Muscle layer of colon (tissue), 2 donors: ENCODE data around the gene CDC5L.

Source experiments
- H3K27ac ChIP-seq: one replicate; pipeline ENCODE4 v1.7.0; 2013; ENCODE audit warnings: low read depth, mild to moderate bottlenecking, low read length, moderate library complexity
- H3K27me3 ChIP-seq, 2 donors: one replicate each; pipeline ENCODE4 v1.7.0; 2013; ENCODE audit warnings: low read length in 2 of 2, mild to moderate bottlenecking in 2 of 2; ENCODE audit not compliant: insufficient read depth in 2 of 2, control insufficient read depth in 1 of 2
- H3K36me3 ChIP-seq: one replicate; pipeline ENCODE4 v1.7.0; 2013; ENCODE audit warnings: mild to moderate bottlenecking, low read length; ENCODE audit not compliant: insufficient read depth
- H3K4me1 ChIP-seq: one replicate; pipeline ENCODE4 v1.7.0; 2013; ENCODE audit warnings: mild to moderate bottlenecking, low read length; ENCODE audit not compliant: insufficient read depth
- H3K4me3 ChIP-seq, 2 donors: one replicate each; pipeline ENCODE4 v1.7.0; 2013; ENCODE audit warnings: low read length in 2 of 2, low read depth in 1 of 2, mild to moderate bottlenecking in 1 of 2, moderate library complexity in 1 of 2
- H3K9ac ChIP-seq: one replicate; pipeline ENCODE4 v1.7.0; 2013; ENCODE audit warnings: low read length
- H3K9me3 ChIP-seq: one replicate; pipeline ENCODE4 v1.7.0; 2013; ENCODE audit warnings: mild to moderate bottlenecking, low read length
- donor health status: abdominal sarcoma.
- donor health status: Adenocarcinoma of cecum.

Gene CDC5L

DNA sequence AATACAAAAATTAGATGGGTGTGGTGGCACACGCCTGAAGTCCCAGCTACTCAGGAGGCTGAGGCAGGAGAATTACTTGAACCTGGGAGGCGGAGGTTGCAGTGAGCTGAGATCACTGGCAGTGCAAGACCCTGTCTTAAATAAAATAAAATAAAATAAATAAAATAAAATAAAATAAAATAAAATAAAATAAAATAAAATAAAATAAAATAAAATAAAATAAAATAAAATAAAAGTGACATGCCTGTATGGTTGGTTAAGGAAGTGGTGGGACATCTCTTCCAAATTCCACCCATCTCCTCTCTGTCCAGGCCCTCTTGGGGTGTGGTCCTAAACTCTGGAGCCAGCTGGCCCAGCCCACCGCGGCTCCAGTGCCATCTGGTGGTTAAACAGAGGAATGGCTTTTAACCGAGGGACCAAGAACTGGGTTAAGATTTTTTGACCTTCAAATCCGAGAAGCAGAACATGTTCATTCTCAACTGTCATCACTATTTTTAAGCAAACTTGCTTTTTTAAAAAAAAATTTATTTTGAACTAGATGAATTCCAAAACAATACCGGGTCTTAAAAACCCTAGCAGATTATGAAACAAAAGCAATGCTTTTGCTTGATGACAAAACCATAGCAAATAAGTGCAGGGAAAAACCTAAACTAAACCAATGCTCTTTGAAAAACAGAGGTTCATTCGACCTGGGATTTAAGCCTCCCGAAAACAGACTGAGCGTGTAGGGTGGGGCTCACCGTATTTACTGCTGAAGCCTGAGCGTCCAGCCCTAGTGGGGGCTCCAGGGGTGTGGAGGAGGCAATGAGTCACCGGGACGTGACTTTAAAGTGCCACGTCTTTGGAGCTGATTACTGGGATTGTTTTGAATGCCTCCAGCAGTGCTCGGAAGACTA lies 68.8 kb downstream of the CDC5L start:
- Histone ChIP-seq H3K4me3 (no peak overlapping the region), H3K9me3 (no peaks in the 10 kb centered on the region), H3K36me3 (no peaks in the 10 kb centered on the region), H3K27ac (no peak overlapping the region), H3K4me1 (peaks cover 21% of the 10 kb centered on the region), H3K27me3 (no peaks in the 10 kb centered on the region), H3K9ac (no peak overlapping the region)

DNA sequence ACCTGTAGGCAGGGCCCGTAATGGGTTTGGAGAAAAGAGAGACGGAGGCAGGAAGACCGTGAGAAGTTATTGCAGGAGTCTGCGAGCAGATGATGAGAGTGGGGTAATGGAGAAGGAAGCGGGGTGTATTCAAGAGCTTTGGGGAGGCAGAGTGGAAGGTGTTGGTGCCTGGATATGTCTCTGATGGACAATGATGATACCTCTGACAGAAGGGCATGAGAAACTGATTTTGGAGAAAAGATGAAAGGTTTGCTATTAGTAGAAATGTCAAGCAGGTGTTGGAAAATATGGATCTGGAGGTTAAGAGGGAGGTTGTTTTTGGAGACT lies 69.4 kb downstream of the CDC5L start:
- H3K9ac ChIP-seq, result no peak overlapping the region
- no peaks in the 10 kb centered on the region for H3K27me3 ChIP-seq
- no peak overlapping the region for H3K27ac ChIP-seq
- H3K4me3 ChIP-seq, result no peak overlapping the region
- no peaks in the 10 kb centered on the region for H3K36me3 ChIP-seq
- H3K9me3 ChIP-seq, result no peaks in the 10 kb centered on the region
- H3K4me1 ChIP-seq, result peaks cover 18% of the 10 kb centered on the region

DNA sequence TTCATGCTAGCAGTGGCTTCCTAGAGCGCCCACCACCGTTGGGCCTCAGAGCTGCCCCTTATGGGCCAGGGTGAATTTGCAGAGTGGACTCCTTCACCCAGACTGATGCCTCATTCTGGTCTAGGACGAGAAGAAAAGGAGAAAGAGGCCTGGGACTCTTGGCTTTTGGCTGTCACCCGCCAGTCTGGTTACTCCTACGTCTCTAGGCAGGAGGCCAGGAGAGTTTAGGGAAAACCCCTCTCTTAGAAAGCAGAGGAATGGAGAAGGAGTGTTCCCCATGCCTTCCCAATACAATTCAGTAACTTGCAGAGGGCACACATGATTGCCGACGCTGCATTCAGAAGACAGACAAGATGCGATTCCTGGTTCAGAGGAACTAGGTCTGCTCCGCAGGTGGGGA lies 70.1 kb downstream of the CDC5L start:
- H3K27ac ChIP-seq, result no peak overlapping the region
- H3K4me3 ChIP-seq, result no peak overlapping the region
- no peaks in the 10 kb centered on the region for H3K36me3 ChIP-seq
- peaks cover 11% of the 10 kb centered on the region for H3K4me1 ChIP-seq
- no peaks in the 10 kb centered on the region for H3K27me3 ChIP-seq
- H3K9ac ChIP-seq, result no peak overlapping the region
- H3K9me3 ChIP-seq, result no peaks in the 10 kb centered on the region

DNA sequence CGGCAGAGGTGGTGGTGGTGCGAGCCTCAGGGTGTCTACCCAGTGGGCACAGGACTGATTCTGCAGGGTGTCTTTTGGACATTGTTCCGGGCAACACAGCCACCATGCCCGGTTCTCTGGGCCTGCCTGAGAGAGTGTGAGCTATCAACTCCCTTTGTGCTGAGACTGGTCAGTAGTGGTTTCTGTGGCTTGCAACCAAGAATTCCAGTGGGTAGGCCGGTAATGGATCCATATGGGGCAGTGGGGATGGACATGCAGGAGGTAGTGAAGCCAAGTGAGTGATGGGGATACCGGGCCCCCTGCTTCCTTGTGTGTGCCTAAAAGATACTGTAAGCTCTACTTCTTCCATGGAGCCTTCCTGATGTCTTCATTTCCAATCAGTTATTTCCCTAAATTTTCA lies 71.0 kb downstream of the CDC5L start:
- Histone ChIP-seq H3K9me3 (no peaks in the 10 kb centered on the region), H3K27ac (no peak overlapping the region), H3K36me3 (no peaks in the 10 kb centered on the region), H3K4me1 (peaks cover 8% of the 10 kb centered on the region), H3K4me3 (no peak overlapping the region), H3K9ac (no peak overlapping the region), H3K27me3 (no peaks in the 10 kb centered on the region)

DNA sequence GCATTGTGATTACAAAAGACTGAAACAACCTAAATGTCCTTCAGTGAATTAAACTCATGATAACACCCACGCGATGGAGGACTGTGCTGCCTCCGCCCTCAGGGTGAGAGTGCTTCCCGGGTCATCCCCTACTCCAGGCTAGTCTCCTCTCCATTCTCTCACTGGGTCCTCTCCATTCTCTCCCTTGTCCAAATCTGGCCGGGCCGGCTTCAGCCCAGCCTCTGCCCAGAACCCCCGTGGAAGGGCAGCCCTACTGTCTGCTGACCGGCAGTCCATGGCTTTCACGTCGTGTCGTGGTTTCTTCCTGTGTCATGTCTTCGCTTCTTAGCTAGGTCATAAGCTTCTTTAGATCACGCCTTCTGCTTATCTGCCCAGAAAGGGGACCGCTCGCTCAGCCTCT lies 74.8 kb downstream of the CDC5L start:
- Histone ChIP-seq H3K9me3 (no peaks in the 10 kb centered on the region), H3K4me1 (no peaks in the 10 kb centered on the region), H3K27ac (no peak overlapping the region), H3K36me3 (no peaks in the 10 kb centered on the region), H3K4me3 (no peak overlapping the region), H3K9ac (no peak overlapping the region), H3K27me3 (no peaks in the 10 kb centered on the region)

DNA sequence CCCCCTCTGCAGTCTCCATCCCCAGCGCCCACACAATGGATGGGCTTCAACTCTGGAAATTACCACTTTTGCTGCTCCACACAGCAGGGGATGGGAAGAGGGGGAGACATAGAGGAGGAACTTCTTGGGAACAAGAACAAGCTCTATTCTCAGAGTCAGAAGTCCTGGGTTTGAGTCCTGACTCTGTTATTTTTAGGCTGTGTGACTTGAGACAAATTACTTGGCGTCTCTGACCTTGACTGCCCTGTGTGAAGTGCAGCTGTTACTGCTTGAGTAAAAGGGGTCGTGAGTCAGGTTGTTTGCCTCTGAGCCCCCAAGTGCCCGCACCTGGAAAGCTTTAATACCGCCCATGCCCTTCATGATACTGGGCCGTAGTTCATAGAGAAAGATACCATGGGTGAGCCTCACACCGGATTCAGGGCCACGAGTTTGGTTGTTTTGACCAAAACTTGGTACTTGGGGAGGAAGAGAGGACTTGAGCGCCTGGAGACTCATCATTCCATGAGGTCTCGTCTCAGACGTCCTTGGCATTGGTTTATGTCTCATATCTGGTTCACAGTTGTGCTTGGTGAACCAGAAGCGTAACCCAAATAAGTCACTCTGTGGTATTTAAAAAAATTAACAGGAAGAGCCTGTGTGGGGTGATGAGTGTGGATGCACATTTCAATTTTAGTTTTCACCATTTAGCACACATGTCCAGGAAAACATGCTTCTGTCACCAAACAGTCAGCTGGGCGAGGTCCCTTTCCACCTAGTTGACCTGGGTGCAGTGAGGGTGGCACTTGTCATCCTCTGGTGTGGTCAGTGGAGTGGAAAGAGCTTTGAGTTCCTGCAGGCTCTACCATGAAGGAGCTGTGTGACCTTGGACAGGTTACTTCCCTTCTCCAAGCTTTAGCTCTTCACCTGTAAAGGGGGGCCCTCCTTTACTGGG lies 75.6 kb downstream of the CDC5L start:
- Histone ChIP-seq H3K4me3 (no peak overlapping the region), H3K27me3 (no peaks in the 10 kb centered on the region), H3K9me3 (no peaks in the 10 kb centered on the region), H3K36me3 (no peaks in the 10 kb centered on the region), H3K4me1 (no peaks in the 10 kb centered on the region), H3K27ac (no peak overlapping the region), H3K9ac (no peak overlapping the region)

DNA sequence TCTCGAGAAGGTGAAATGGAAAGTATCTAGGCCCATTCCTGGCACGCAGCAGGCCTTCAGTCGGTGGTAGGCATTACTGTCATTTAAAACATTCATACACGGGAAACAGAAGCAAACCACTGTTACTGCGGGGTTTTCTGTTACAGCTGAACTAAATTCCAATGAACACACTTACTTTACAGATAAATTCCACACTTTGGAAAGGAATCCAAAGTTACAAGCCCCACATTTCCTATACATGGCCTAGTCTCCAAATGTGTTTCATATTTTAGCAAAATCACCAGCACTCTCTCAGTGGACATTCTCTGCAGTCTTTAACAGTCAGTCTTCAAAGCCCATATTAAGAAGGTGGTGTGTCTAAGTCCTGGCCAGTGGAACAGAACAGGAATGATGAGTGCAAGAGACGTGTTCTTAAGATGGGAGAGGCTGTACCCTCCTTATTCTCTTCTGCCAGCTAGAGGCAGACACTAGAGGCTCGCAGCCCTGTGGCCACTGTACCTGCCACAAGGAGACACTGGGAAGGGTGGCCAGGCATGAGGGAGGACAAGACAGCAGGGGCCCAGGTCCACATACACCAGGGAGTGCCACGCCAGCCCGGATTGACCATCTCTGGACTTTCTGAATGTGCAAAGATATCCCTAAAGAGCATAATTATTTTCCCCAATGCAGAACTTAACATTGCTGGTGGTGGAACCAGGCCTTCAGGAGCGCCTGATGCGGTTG lies 76.4 kb downstream of the CDC5L start:
- H3K27ac ChIP-seq, result no peak overlapping the region
- no peak overlapping the region for H3K4me3 ChIP-seq
- H3K36me3 ChIP-seq, result no peaks in the 10 kb centered on the region
- H3K9ac ChIP-seq, result no peak overlapping the region
- H3K4me1 ChIP-seq, result no peaks in the 10 kb centered on the region
- no peaks in the 10 kb centered on the region for H3K27me3 ChIP-seq
- H3K9me3 ChIP-seq, result no peaks in the 10 kb centered on the region

DNA sequence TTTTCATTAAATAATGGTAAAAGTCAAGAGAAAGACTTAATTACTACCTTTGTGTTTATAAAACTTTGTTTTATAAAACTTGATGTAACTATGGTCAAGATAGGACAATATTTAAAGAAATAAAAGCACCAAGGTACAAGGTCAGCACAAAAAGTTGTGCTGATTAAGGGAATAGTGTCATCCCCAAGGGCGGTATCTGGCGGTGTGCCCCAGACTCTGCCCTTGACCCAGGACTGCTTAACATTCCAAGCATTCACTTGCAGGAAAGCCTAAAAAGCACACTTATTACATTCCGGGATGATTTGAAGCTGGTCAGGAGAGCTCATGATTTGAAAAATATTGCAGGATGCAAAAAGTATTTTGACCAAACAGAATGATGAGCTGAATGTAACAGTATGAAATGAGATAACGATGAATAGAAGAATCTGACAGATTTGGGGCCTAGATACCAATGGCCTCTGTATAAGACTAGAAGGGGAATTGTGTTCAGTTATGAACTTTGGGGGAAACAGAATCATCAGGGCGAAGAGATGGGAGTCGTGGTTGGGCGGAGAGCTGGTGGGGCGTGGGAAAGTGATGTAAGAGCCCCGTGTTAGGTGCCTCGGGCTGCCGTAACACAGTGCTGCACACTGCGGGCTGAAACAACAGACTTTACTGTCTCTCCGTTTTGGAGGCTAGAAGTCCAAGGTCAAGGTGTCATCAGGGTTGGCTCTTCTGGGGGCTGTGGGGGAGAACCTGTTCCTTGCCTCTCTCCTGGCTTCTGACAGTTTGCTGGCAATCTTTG lies 77.2 kb downstream of the CDC5L start:
- H3K36me3 ChIP-seq, result no peaks in the 10 kb centered on the region
- H3K27me3 ChIP-seq, result no peaks in the 10 kb centered on the region
- H3K4me3 ChIP-seq, result no peak overlapping the region
- no peaks in the 10 kb centered on the region for H3K4me1 ChIP-seq
- no peak overlapping the region for H3K27ac ChIP-seq
- H3K9ac ChIP-seq, result no peak overlapping the region
- no peaks in the 10 kb centered on the region for H3K9me3 ChIP-seq

DNA sequence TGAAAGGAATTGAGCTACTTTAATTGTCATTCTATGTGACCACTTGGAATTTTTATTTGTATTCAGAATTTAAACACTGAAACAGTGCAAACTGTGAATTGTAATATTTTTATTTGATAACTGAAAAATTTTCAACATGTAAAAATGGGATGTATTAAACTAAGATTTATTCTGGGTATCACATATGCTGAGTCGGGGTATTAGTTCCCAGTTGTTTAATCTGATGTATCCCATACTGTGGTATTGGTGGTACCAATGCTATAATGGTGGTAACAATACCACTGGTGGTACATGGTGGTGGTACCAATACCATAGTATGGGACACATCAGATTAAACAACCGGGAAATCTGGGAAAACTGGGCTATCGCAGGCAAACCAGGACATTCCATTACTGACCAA lies 79.4 kb downstream of the CDC5L start:
- Histone ChIP-seq H3K4me3 (no peak overlapping the region), H3K27ac (no peak overlapping the region), H3K27me3 (no peaks in the 10 kb centered on the region), H3K36me3 (no peaks in the 10 kb centered on the region), H3K9ac (no peak overlapping the region), H3K9me3 (no peaks in the 10 kb centered on the region), H3K4me1 (no peaks in the 10 kb centered on the region)

DNA sequence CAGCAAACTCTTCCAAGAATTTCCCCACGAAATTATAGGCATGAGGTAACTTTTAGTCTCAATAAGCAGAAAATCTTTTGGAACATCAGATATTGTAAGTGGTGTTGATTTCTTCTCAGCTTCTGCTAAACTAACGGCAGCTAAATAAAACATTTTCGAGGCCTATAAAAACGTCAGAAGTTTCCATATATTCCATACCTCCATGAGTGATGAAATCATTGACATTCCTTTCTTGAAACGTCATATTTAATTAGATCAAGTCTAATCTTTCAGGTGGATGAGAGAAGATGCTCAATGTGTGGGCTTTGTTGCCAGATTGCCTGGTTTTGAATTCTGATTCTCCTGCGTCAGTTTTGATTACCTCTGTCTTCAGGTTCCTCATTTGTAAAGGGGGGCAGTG lies 81.3 kb downstream of the CDC5L start:
- H3K27me3 ChIP-seq, result no peaks in the 10 kb centered on the region
- no peaks in the 10 kb centered on the region for H3K36me3 ChIP-seq
- H3K4me3 ChIP-seq, result no peak overlapping the region
- no peaks in the 10 kb centered on the region for H3K4me1 ChIP-seq
- H3K9me3 ChIP-seq, result no peaks in the 10 kb centered on the region
- no peak overlapping the region for H3K27ac ChIP-seq
- no peak overlapping the region for H3K9ac ChIP-seq

DNA sequence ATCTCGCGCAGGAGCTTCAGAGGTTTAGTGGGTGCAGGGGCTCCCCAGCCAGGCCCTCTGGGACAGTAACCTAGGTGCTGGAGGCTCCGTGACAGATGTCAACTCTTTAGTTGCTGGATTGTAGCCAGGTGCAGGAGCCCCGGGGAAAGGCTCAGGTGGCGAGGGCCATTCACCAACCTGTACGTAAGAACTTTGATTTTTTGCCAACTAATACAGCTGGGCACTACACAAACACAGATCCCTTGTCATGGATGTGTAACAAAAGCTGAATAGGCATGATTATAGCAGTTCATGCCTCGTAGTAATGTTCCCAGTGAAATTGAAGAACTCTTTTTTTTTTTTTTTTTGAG lies 82.6 kb downstream of the CDC5L start:
- Histone ChIP-seq H3K4me3 (no peak overlapping the region), H3K9me3 (no peaks in the 10 kb centered on the region), H3K4me1 (no peaks in the 10 kb centered on the region), H3K27ac (no peak overlapping the region), H3K9ac (no peak overlapping the region), H3K27me3 (no peaks in the 10 kb centered on the region), H3K36me3 (no peaks in the 10 kb centered on the region)
